Endometrium (tissue), 2 donors: ENCODE data around the gene DCAF15.

Source experiments
- FAIRE-seq: peaks from 2 replicates; lab custom pipeline; 2012; peaks lifted over from hg19 to GRCh38; lab: Jason Lieb, UNC
- donor health status: control.
- donor health status: control.

The DCAF15 gene

GRCh38 chr19:13977803-13978202 lies 25.5 kb downstream of the DCAF15 start:
- no peak for FAIRE-seq

DNA sequence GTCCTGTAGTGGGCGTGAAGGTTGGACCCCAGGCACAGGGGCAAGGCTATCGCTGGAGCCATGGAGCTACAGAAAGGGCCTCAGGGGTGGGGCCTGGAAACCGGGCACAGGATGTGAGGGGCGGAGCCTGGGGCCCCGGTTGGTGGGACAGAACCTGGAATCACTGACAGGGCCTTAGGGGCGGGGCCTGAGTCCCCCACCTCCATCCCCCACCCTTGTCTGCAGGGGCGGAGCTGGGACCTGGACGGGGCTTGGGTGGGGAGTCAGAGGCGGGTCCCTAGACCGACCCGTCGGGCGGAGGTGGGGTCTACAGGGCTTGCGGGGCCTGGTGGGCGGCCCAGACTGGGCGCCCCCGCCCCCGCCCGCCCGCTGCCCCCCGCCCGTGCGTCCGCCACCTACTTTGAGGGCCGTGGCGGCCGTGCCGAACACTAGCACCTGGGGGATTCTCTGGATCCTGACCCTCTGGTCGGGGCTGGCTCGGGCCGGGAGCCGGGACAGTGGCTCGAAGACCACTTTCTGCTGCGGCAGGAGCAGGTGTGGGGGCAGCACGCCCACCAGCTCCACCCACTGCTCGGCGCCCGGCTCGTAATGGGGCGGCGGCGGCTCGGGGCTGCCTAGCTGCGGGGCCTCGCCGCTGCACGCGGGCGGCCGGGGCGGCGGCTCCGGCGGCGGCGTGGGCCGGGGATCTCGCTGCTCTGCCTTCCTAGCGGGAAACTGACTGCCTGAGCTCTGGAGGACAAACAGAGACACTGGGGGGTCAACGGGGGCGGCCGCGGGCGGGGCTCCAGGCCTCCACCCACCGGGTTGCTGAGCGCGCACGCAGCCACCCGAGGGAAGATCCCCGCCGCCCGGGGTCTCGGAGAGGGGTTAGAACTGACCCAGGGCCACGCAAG lies 26.3 kb downstream of the DCAF15 start:
- FAIRE-seq: no peak

DNA sequence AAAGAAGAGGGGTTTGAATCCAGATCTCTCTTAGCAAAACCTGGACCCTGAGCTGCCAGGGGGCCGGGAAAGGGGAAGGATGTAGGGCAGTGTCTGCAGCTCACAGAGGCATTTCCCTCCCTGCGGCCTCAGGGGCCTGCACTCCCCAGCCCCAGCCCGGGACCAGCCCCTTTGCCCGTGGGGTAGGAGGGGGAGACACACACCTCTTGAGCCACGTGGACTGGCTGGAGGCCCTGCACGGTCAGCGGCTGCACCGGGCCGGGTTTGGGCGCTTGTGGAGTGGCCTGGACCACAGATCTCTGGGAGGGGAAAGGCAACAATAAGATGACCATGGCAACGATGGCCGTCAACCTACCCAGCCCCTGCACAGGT lies 26.9 kb downstream of the DCAF15 start:
- no peak for FAIRE-seq

- FAIRE-seq: no peak
These were observed 27.4 kb downstream of the DCAF15 start for GRCh38 chr19:13979686-13980085.

- FAIRE-seq: no peak
These were observed 28.0 kb downstream of the DCAF15 start for GRCh38 chr19:13980340-13980739.

DNA sequence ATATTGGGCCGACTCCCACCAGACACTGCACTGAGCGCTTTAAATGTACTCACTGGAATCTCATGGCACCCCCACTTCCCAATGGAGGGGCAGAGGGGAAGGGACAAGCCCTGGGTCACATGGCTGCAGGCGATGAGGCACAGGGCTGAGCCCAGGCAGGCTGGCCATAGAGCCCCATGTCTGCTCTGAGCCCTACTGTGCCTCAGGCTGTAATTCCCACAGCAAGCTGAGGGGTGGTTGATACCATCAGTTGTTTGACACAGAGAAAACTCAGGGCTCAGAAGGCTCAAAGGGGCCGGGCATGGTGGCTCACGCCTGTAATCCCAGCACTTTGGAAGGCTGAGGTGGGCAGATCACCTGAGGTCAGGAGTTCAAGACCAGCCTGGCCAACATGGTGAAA lies 28.7 kb downstream of the DCAF15 start:
- FAIRE-seq: no peak

GRCh38 chr19:13981467-13981866 lies 29.2 kb downstream of the DCAF15 start:
- FAIRE-seq: no peak

- FAIRE-seq: no peak
These were observed 29.7 kb downstream of the DCAF15 start for GRCh38 chr19:13981988-13982501.

DNA sequence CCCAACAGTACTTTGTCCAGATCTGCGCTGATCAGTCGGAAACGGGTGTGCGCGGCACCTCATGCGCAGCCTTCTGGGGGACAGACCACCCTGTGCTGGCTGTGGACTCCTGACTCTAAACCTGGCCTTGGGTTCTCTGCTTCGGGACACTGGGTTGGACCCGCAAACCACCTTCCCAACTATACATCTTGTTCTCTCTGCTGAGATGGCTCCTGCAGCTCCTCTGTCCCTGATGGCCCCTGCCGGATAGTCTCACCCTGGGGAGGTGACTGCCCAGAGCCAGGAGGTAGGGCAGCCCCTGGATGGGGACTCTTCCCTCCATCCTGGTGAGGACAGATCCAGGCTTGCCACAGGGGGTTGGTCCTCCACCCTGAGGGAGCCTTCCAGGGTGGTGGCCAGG lies 30.5 kb downstream of the DCAF15 start:
- FAIRE-seq: no peak

DNA sequence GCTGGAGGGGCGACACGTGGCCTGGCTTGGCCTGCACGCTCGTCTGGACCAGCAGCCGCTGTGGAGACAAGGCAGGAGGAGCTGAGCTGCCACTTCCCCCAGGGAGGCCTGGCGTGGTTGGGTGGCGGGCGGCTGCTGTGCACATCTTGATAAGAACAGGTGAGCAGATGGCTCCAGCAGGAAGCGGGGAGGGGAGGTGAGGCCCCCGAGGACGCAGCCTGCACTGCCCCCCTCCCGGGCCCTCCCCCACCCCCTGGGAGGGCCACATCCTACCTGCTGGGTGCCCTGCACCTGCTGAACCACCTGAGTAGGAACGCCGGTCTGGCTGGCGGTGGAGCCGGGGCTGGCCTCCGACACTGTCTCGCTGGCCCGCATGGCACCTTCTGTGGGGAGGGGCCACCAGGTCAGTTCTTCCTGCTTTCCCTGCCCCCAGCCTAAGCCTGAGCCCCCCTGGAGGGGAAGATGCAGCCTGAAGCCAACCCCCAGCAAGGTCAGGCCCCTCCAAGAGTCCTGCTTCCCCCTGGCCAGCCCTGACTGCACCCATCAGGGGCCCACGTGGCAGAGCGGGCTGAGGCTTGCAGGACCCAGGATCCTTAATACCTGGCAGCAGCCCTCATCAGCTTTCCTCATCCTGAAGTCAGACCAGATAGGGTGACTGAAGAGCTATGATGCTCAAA lies 31.0 kb downstream of the DCAF15 start:
- no peak for FAIRE-seq

DNA sequence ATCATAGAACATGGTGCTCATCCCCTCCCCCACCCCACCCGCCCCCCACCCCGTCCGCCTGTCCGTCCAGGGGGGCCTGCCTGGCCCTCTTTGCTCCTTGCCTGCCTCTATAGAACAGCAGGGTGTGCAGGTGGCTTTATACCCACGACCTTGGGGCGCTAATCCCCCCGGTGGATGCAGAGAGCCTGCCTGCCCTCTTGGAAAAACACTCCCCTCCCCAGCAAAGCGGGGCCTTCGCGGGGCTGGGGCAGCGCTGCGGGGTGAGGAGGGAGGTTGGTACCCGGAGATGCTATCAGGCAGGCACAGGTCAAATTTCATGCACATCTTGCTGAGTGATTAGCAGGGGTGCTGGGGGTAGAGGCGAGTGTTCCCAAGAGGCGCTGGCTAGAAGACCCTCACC lies 31.9 kb downstream of the DCAF15 start:
- no peak for FAIRE-seq

DNA sequence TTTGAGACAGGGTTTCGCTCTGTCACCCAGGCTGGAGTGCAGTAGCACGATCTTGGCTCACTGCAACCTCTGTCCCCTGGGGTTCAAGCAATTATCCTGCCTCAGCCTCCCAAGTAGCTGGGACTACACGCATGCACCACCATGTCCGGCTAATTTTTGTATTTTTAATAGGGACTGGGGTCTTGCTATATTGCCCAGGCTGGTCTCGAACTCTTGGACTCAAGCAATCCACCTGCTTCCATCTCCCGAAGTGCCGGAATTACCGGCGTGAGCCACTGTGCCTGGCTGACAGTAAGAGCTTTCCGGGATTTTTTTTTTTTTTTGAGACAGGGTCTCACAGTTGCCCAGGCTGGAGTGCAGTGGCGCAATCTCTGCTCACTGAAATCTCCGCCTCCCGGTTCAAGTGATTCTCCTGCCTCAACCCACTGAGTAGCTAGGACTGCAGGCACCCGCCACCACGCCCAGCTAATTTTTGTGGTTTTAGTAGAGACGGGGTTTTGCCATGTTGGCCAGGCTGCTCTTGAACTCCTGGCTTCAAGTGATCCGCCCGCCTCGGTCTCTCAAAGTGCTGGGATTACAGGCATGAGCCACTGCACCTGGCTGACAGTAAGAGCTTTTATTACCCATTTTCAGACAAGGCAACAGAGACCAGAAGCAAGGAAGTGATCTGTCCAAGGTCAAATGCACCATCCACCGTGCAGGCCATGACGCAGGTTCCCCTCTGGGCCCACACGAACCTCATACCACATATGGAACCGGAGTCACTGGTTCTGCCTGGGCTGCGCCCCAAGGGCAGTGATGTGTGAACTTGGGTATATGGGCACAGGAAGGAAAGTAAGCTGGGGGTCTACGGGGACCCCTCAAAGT lies 32.8 kb downstream of the DCAF15 start:
- FAIRE-seq: no peak

- FAIRE-seq: no peak
These were observed 33.5 kb downstream of the DCAF15 start for GRCh38 chr19:13985771-13986347.

- no peak for FAIRE-seq
These were observed 34.1 kb downstream of the DCAF15 start for GRCh38 chr19:13986348-13986904.

GRCh38 chr19:13987101-13987890 lies 35.0 kb downstream of the DCAF15 start:
- no peak for FAIRE-seq

GRCh38 chr19:13989487-13989886 lies 37.2 kb downstream of the DCAF15 start:
- FAIRE-seq: no peak

GRCh38 chr19:13990085-13990484 lies 37.8 kb downstream of the DCAF15 start:
- no peak for FAIRE-seq

GRCh38 chr19:13992025-13992424 lies 39.7 kb downstream of the DCAF15 start:
- no peak for FAIRE-seq

- no peak for FAIRE-seq
These were observed 41.4 kb downstream of the DCAF15 start for GRCh38 chr19:13993590-13994300.

DNA sequence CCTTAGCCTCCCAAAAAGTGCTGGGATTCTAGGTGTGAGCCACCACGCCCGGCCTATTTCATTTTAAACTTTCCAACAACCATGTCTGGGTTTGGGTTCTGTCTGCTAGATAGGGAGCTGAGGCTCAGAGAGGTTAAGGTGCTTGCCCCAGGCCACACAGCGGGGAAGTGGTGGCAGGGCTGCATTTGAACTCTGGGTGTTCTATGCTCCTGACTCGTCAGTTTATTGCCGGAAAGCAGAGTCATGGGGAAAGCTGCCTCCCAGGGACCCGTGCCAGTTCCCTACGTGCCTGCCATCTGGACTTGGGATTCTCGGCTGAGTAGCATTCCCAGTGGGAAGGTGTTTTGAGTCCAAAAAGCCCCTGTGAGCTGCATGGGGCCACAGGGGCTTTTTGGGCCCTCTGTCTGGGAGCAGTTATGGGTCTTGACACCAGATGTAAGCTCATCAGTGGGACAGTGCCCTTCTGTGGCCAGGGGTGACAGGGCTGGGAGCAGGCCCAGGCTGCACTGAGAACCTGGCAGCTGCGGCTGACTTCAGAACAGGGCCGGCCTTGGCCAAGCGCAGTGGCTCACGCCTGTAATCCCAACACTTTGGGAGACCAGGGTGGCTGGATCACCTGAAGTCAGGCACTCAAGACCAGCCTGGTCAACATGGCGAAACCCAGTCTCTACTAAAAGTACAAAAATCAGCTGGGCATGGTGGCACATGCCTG lies 42.9 kb downstream of the DCAF15 start:
- FAIRE-seq: no peak
